Stimulated activated CD8-positive, alpha-beta memory T cell treated with anti-CD3 and anti-CD28 coated beads, Interleukin-12 subunit alpha, Interleukin-12 subunit beta, amount 100 ng/mL, for 24 hours (primary cell): ENCODE measurements around the gene SH3BP4.
A peak's percentile ranks its signal among the peaks of the same experiment; 100 is the strongest.

Experiments used
- DNase-seq: peaks from one replicate; pipeline ENCODE4 v3.0.0-alpha.2; 2020; ENCODE audit errors: extremely low read depth

SH3BP4 gene

DNA sequence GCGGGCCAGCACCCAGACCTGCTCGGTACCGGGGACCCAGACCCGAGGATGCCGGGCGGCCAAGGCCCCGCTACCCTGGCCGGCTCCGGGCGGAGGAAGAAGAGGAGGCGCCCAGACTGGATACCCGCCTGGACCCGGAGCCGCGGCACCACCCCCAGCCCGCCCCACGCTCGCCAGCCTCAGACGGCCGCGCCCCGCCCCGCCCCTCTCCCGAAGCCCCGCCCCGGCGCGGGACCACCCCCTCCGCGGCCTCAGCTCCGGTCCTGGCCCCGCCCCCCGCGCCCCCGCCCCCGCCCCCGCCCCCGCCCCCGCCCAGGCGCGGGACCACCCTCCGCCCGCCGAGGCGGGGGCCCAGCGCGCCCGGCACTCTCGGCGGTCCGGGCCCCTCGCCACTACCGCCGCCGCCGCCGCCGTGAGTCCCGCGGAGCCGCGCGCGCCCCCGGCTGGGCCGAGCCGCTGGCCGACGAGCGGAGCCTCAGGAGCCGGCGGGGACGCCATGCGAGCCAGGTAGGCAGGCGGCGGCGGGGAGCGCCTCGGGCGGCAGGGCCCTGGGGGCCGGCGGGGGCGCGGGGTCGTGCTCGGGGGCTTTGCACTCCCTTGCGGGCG lies at the start of gene SH3BP4:
SH3BP4 (plus strand) TSS at position 354 of the 606 bp plus-strand sequence. CDS start 82,986 bp downstream, outside the sequence.
- DNase-seq, result peak; percentile 10

DNA sequence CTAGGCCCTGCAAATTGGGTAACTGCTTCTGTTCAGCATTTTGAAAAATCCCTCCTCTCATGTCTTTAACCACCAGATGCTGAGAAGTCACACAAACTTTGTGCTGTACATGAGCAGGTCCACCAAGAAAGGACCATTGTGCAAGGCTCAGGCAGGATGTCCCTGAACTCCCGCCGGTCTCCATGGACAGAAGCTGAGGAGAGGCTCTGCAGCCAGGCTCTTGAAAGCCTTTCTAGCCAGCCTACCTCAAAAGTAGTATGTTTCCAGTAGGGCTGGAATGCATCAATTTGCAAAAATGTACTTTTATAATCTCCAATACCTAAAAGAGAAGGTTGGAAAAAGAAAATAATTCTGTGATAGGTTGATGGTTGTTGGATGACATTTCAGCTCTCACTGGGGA lies 47.0 kb upstream of the SH3BP4 start:
- no peak for DNase-seq

- no peak for DNase-seq
Measured at GRCh38 chr2:234905547-234906265, 46.1 kb upstream of the SH3BP4 start.

DNA sequence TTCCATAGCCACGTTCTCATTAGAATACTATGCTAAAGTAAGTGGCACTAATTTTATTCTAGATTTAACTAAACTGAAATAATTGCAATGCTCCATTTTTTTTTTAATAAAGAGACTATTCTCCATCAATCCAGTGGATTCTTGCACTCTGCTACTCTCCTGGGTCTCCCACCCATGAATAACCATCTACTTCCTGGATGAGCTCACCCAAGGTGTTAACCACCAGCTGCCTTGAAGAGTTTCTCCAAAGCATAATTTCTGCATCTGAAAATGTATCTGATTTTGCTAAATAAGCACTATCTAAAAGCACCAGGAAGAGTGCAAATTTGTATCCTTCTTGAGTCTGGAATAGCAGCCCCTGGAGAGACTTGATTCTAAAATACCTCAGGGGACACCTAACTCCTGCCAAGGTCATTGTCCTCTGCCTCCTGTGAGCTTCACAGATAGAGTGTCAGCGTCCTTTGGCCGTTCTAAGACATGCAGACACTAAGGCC lies 41.6 kb upstream of the SH3BP4 start:
- DNase-seq, result no peak

DNA sequence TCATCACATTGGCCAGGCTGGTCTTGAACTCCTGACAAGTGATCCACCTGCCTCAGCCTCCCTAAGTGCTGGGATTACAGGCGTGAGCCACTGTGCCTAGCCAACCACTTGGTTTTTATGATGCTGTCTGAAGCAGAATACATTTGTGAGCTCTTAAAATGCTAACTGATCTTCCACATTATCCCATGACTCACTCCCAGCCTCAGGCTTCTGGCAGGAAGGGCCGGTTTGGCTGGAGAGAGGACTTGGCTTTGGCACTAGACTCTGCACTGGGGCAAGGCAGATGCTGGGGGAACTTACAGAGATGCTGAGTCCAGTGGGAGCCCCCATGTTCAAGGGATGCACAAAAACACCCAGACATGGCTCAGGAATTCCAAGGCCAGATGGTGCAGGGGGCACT lies 40.5 kb upstream of the SH3BP4 start:
- DNase-seq, result no peak

DNA sequence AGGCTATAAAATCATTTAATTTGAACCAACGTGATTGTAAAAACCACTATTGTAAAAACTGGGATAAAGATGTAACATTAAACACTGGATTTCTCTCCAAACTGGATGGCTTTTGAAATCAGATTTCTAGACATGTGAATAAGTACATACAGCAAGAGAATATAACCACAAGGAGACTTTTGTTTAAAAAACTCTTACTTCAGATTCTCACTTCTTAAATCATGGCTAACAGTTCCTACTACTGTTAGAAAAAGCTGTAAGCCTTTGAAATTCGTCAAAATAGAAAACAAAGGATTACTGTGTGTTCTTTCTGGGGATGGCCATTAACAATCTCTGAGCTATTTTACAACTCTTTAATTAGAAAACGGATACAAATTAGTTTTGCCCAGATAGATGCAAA lies 39.4 kb upstream of the SH3BP4 start:
- DNase-seq, result no peak

DNA sequence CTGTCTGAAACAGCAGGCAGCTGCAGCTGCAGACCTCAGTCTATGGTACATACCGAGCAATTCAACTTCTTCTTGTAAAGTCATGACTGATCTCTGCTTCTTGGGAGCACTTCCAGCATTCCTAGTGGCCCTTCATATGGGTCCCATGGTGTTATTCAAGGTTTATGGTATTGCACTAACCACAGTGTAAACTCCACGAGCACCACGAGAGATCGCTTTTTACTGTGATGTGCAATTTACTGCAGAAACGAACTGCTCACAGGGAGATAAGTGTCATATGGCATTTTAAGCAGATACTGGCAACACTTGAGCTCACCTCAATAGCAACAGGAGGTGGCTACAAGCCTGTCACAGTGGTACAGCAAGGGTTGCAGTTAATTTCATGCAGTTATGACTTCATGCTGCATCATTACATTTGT lies 38.6 kb upstream of the SH3BP4 start:
- no peak for DNase-seq

DNA sequence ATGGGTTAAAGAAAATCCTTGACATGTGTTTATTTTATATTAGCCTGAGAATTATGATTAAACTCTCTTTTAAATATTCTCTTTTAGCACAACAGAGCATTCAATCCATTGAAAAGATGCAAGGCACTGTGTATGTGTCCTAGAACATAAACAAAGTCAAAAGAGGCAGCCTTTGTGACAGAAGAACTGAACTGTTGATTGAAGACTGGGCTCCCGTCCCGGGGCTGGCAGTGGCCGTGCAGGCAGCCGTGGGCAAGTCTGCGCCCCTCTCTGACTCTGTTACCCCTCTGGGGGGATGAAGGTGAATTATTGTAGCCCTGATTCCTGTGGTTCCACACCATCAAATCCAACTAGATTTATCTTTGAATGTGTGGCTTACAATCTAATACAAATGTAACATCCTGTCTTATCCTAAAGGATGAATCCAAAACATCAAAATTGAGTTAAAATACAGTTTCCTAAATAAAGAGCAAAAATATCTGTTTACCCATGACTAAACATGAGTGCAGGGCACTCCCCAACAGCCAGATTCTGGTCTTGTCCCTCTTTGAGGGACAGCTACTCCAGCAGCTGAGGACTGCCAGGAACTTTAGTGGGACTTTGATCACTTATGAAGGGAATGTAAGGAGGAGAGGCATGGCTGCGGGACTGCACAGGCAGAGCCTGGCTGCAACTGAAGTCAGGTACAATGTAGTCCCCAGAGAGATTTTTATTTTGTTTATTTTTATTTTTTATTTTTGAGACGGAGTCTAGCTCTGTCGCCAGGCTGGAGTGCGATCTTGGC lies 37.3 kb upstream of the SH3BP4 start:
- DNase-seq, result no peak

GRCh38 chr2:234916674-234917073 lies 35.1 kb upstream of the SH3BP4 start:
- no peak for DNase-seq

DNA sequence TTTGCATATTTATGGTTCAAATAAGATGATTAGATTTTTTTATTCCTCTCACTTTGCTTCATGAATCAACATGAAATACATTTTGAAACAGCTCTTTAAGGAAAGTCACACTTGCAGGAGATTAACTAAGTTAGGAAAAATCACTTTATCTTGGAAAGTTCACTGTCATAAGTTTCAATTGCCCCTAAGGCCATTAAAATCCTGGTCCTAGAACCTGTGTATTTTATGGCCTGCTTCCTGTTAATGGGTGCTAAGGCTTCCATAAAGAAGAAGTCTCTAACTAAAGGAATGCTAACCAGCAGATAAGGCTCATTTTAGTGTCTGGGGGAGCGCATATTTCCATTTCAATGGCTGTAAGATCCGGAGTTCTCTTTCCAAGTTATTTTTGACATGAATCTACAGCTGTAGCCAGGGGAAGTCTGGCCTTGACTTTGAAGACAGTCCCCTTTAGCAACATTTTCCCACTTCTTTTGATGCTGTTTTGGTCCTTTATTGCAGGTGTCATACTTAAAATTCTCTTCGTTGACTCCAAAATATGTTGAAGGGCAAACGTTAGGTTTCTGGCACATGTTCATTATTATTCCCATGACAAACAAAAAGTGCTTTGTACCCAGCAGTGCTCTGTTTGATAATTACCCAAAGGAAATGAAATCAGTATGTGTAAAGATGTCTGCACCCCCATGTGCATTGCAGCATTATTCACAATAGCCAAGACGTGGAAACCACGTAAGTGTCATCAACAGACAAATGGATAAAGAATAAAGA lies 34.4 kb upstream of the SH3BP4 start:
- DNase-seq, result no peak

DNA sequence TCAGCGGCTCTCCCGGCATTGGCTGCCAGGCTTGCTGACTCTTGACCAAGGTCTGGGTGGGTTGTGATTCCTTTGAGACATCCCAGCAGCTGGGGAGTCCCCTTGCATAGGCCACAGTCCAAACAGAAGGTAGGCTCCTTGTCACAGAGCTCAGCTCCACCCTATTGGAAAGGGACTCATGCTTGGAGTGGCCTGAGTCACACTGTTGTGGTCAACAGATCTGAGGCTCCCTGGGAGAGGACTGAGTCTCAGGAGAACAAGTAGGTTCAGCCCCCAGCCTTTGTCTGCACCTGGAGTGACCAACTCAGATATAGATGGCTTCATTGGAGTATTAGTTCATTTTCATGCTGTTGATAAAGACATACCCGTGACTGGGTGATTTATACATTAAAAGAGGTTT lies 32.1 kb upstream of the SH3BP4 start:
- DNase-seq, result no peak

DNA sequence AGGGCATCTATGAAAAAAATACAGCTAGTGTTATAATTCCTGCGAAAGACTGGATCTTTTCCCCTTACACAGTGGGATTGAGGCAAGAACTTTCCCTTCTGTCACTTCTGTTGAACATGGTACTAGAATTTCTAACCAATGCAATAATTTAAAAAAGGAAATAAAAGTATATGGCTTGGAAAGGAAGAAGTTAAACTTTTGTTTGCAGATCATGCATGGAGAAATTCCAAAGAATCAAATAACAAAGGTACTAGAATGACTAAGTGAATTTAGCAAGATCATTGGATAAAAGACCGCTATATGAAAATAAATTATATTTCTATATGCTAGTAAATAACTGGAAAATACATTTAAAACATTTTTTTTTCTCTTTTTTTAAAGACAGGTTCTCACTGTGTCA lies 31.0 kb upstream of the SH3BP4 start:
- no peak for DNase-seq

- DNase-seq, result no peak
Measured at GRCh38 chr2:234929002-234929401, 22.8 kb upstream of the SH3BP4 start.

GRCh38 chr2:234930397-234930796 lies 21.4 kb upstream of the SH3BP4 start:
- no peak for DNase-seq

DNA sequence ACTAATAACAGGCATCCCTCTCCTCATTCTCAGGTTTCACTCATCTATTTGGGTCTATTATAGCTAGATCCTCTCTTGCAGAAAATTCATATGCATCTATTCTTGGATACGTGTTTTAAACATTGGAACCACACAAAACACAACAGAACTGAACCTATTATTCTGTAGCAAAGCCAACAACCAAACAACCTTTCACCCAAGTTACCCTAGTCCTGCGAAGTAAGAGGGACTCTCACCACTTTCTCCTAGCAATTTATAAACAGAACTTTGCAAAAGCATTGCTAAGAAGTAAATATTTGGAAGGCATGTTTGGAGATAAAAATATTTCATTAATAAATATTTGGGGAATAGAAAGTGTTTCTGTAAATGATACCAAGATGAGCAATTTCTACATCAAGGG lies 20.4 kb upstream of the SH3BP4 start:
- DNase-seq, result no peak

DNA sequence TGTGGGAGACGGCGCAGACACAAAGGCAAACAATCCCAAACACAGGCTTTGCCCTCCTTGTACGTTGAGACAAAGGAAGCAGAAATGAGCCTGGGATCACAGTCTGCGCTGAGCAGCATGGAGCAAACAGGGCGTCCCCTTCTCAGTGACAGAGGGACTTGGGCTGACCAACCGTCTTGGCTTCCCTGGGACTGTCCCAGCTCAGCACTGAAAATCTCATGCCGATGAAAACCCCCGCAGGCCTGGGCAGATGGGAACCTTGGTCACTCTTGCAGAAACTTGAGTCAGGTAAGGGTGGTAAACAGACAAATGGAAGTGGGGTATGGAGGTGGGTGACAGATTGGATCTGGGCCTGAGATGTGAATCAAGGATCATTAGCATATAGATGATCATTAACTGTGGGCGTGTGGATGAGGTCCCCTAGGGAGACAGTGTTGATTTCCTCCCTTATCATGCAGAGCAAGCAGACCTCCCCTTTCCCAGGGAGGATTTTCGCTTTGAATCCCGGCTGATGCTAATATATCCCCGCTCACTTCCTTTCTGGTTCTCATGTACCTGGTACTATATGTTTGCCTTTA lies 19.1 kb upstream of the SH3BP4 start:
- DNase-seq, result no peak

GRCh38 chr2:234935311-234935710 lies 16.5 kb upstream of the SH3BP4 start:
- DNase-seq, result no peak

GRCh38 chr2:234939576-234939975 lies 12.2 kb upstream of the SH3BP4 start:
- DNase-seq, result no peak

GRCh38 chr2:234939996-234940395 lies 11.8 kb upstream of the SH3BP4 start:
- no peak for DNase-seq

DNA sequence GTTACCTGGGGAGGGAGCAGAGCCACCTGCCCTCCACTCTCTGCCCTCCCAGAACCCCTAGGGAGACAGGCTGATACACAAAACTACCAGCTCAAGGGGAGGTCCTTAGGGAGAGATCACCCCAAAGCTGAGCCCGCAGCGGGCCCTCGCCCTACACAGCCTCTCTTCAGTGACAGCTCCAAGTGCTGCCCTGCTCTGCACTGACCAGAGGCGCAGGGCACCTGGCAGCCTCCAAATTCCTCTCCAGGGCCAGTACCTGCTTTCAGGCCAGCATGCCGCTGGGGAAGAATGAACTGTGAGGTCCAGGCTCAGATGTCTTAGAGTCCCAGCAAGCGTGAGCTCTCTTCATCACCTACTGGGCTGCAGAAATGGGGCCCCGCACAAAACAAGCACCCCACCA lies 11.3 kb upstream of the SH3BP4 start:
- DNase-seq, result no peak

GRCh38 chr2:234945339-234945873 lies 6.4 kb upstream of the SH3BP4 start:
- no peak for DNase-seq
